Measurements from ENCODE around the gene NANP.
"Not testable (repeated sequence)": the region's sequence is repeated elsewhere in the genome, so short reads cannot be mapped to it uniquely, and the experiment has no call there.

- TF ChIP-seq POLR2A (IDR thresholded peaks at IDR 0.05; ENCODE audit: low read depth, low read length); CHD1 (IDR thresholded peaks at IDR 0.05; ENCODE audit: low read depth, low read length); CTCF (conservative IDR thresholded peaks at IDR 0.05; ENCODE audit: low read depth, low read length); USF2 (IDR thresholded peaks at IDR 0.05; ENCODE audit: low read depth, low read length); CEBPB (IDR thresholded peaks at IDR 0.05; ENCODE audit: low read depth, low read length); RFX5 (IDR thresholded peaks at IDR 0.05; ENCODE audit: low read depth, low read length); MAZ (IDR thresholded peaks at IDR 0.05; ENCODE audit: borderline replicate concordance, low read depth, low read length); MAFK (IDR thresholded peaks at IDR 0.05; ENCODE audit: low read depth, low read length); RCOR1 (IDR thresholded peaks at IDR 0.05; ENCODE audit: insufficient replicate concordance, low read length); MXI1 (IDR thresholded peaks at IDR 0.05; ENCODE audit: borderline replicate concordance, low read depth, low read length); RAD21 (IDR thresholded peaks at IDR 0.05; ENCODE audit: low read length); ELK1 (IDR thresholded peaks at IDR 0.05; ENCODE audit: borderline replicate concordance, low read depth, low read length): not testable (repeated sequence)
Measured at GRCh38 chr20:25602191-25602913, 21.5 kb downstream of the NANP start.
